Heart right ventricle (tissue), 16 donors: ENCODE results near the gene SAYSD1. TPM values are rescaled to one million over a fixed set of nuclear protein-coding genes. Genes with fewer than 3 reads are reported as not detected.

Experiments used
- ATAC-seq, 8 donors: fragments of 200-7000 bp; cut with Tn5 transposase; one replicate each; pipeline ENCODE4 v1.9.1; 2020; ENCODE audit warnings: mild to moderate bottlenecking in 8 of 8, moderate library complexity in 8 of 8, moderate number of reproducible peaks in 1 of 8
- DNase-seq, 2 donors: peaks; one replicate each; pipeline ENCODE4 v3.0.0-alpha.2; 2020
- H3K27ac ChIP-seq, 10 donors: fragments of 200-600 bp; sonication (generic) in 2 of 10; one replicate each; pipeline versions ENCODE4 v1.5.0 to v1.8.0; 2020 to 2022; ENCODE audit warnings: mild to moderate bottlenecking in 3 of 10
- H3K27me3 ChIP-seq, 7 donors: fragments of 200-600 bp; one replicate each; pipeline ENCODE4 v1.8.0; 2021 to 2022; ENCODE audit warnings: mild to moderate bottlenecking in 2 of 7
- H3K36me3 ChIP-seq, 9 donors: fragments of 200-600 bp; sonication (generic) in 1 of 9; one replicate each; pipeline versions ENCODE4 v1.5.0 to v1.8.0; 2020 to 2022; ENCODE audit warnings: mild to moderate bottlenecking in 2 of 9
- H3K4me1 ChIP-seq, 9 donors: fragments of 200-600 bp; sonication (generic) in 1 of 9; one replicate each; pipeline versions ENCODE4 v1.5.0 to v1.8.0; 2020 to 2022; ENCODE audit warnings: mild to moderate bottlenecking in 4 of 9
- H3K4me3 ChIP-seq, 10 donors: fragments of 200-600 bp; sonication (generic) in 2 of 10; one replicate each; pipeline versions ENCODE4 v1.5.0 to v1.8.0; 2020 to 2022; ENCODE audit warnings: mild to moderate bottlenecking in 7 of 10, moderate library complexity in 2 of 10
- H3K9me3 ChIP-seq, 11 donors: fragments of 200-600 bp in 10 of 11; sonication (generic) in 2 of 11; one replicate each; pipeline versions ENCODE4 v1.5.0 to v1.8.0; 2013 to 2022; ENCODE audit warnings: mild to moderate bottlenecking in 2 of 11, control low read depth in 1 of 11, moderate library complexity in 1 of 11
- CTCF ChIP-seq, 9 donors: fragments of 200-600 bp; sonication (generic) in 2 of 9; IDR thresholded peaks; one replicate each; pipeline versions ENCODE4 v1.5.0 to v1.8.0; 2021 to 2022; ENCODE audit warnings: antibody characterized with exemption in 9 of 9, mild to moderate bottlenecking in 5 of 9, moderate library complexity in 1 of 9
- WGBS, 2 donors: extraction: QIAGEN DNeasy Blood & Tissue Kit; methylation state at CpG; one replicate each; pipeline ENCODE4 v1.1.7; 2013; ENCODE audit warnings: inconsistent platforms in 1 of 2; 5-methylcytosine and 5-hydroxymethylcytosine counted together
- intact Hi-C, 10 donors: fragments of 100-400 bp; cut with DNase I; formaldehyde crosslinking; loops; one replicate each; pipeline versions ENCODE4 v1.11.1 to v1.14.2; 2022
- polyA plus RNA-seq, 2 donors: library from polyadenylated mRNA; stranded (reverse); fragments of 200-250 nt; gene quantifications; one replicate each; pipeline ENCODE4 v1.2.3, GENCODE V29; 2013
- total RNA-seq, 10 donors: library from RNA; stranded (reverse); fragmentation: NEBNext Ultra II Directional in 3 of 10; extraction: Animal tissue kit (Norgen Biotek cat#: 25700) in 3 of 10; gene quantifications; one replicate each; pipeline versions ENCODE4 v1.2.1 to v1.2.4, GENCODE V29; 2021 to 2023
- donor health status: Arrhythmogenic right ventricular cardiomyopathy.
- donor health status: ischemic (EF 13 %, LVEDD 7.1; RV severe dilation, severe dysfunction).
- donor health status: healthy with polysubstance abuse.
- donor health status: DM: no; HTN: yes; CAD: no.
- donor health status: DM: no; HTN: no; CAD: no.
- donor health status: ischemic (EF 25% LVEDD 6.9; RV normal size, moderate dysfunction).
- donor health status: ischemic (EF 25% LVEDD 5.7; RV mildly dilated, moderate dysfunction).
- donor health status: healthy.
- donor health status: DM: yes; HTN: yes; CAD: no.
- donor health status: Ischemic cardiomyopathy.
- donor health status: ischemic (EF 35%, LVEDD 5.7; RV mildly dilated, moderate dysfunction).
- donor health status: nonischemic (EF 11% LVEDD 7.7; RV severe dilation, severe dysfunction).
- donor health status: DM: yes; HTN: yes; CAD: no.
- donor health status: PGD.
- donor health status: ischemic (EF 29% LVEDD 5.4; RV normal size, mild dysfunction).
- donor health status: nonischemic (EF 23%, LVEDD 6.1; RV moderate dilation, normal function).

SAYSD1 gene
- total and polyA plus RNA-seq, 12 donors: 6.4 to 11.5 (median 8.9) TPM

GRCh38 chr6:39075010-39075686 lies 39.8 kb downstream of the SAYSD1 start:
- 52 to 66% methylated on average over 12 of the region's 12 CpGs for WGBS, 2 donors
- TF ChIP-seq CTCF (IDR thresholded peaks at IDR 0.05): no peak
- no peaks in the 10 kb centered on the region for H3K9me3 ChIP-seq
- ATAC-seq (no peak), DNase-seq (no peak)
- H3K27ac ChIP-seq: no peak overlapping the region
- H3K4me1 ChIP-seq: no peaks in the 10 kb centered on the region
- intact Hi-C loops: no loop called here
- H3K4me3 ChIP-seq: no peak overlapping the region
- peaks cover 0 to 7% (median 0%) of the 10 kb centered on the region in 7 donors for H3K27me3 ChIP-seq
- no peaks in the 10 kb centered on the region for H3K36me3 ChIP-seq

GRCh38 chr6:39074486-39074885 lies 40.5 kb downstream of the SAYSD1 start:
- Histone ChIP-seq H3K4me1 (no peaks in the 10 kb centered on the region), H3K27me3 (peaks cover 0 to 11% (median 0%) of the 10 kb centered on the region in 7 donors), H3K9me3 (no peaks in the 10 kb centered on the region), H3K27ac (no peak overlapping the region), H3K4me3 (no peak overlapping the region), H3K36me3 (no peaks in the 10 kb centered on the region)
- TF ChIP-seq CTCF (IDR thresholded peaks at IDR 0.05): no peak
- intact Hi-C loops: no loop called here
- ATAC-seq (no peak), DNase-seq (no peak)
- WGBS, 2 donors: 83 to 89% methylated on average over 9 of the region's 9 CpGs

GRCh38 chr6:39073471-39074355 lies 41.3 kb downstream of the SAYSD1 start:
- Histone ChIP-seq H3K9me3 (no peaks in the 10 kb centered on the region), H3K4me1 (no peaks in the 10 kb centered on the region), H3K27ac (no peak overlapping the region), H3K36me3 (no peaks in the 10 kb centered on the region), H3K27me3 (peaks cover 0 to 12% (median 0%) of the 10 kb centered on the region in 7 donors), H3K4me3 (no peak overlapping the region)
- DNase-seq: no peak
- 84 to 86% methylated on average over 17 of the region's 17 CpGs for WGBS, 2 donors
- ATAC-seq: no peak
- intact Hi-C loops: no loop called here
- no peak for TF ChIP-seq CTCF (IDR thresholded peaks at IDR 0.05)

GRCh38 chr6:39072830-39073229 lies 42.2 kb downstream of the SAYSD1 start:
- 93% methylated on average over 9 of the region's 9 CpGs for WGBS, 2 donors
- intact Hi-C loops: no loop called here
- Histone ChIP-seq H3K4me1 (no peaks in the 10 kb centered on the region), H3K36me3 (no peaks in the 10 kb centered on the region), H3K27ac (no peak overlapping the region), H3K27me3 (peaks cover 0 to 12% (median 0%) of the 10 kb centered on the region in 7 donors), H3K4me3 (no peak overlapping the region), H3K9me3 (no peaks in the 10 kb centered on the region)
- ATAC-seq (no peak), DNase-seq (no peak)
- TF ChIP-seq CTCF (IDR thresholded peaks at IDR 0.05): no peak
